HG02870 (cell line): ENCODE results near the gene RAF1.
"Not testable (repeated sequence)": the region's sequence is repeated elsewhere in the genome, so short reads cannot be mapped to it uniquely, and the experiment has no call there.

ENCODE experiments used
- ATAC-seq: cut with Tn5 transposase; IDR thresholded peaks from one replicate; pipeline ENCODE4 v1.9.1; 2021; ENCODE audit warnings: mild to moderate bottlenecking, moderate library complexity; ENCODE audit not compliant: unreplicated experiment

RAF1 gene

GRCh38 chr3:12677616-12678015 lies 13.7 kb upstream of the RAF1 start:
- ATAC-seq = no peak

- ATAC-seq = no peak
Measured at GRCh38 chr3:12675115-12675810, 11.3 kb upstream of the RAF1 start.

GRCh38 chr3:12673956-12674736 lies 10.2 kb upstream of the RAF1 start:
- not testable (repeated sequence) for ATAC-seq

- ATAC-seq = no peak
Measured at GRCh38 chr3:12671120-12671450, 7.2 kb upstream of the RAF1 start.

- ATAC-seq = no peak
Measured at GRCh38 chr3:12670365-12671119, 6.6 kb upstream of the RAF1 start.

GRCh38 chr3:12663401-12663935 lies 449 bp downstream of the RAF1 start:
- ATAC-seq = peak; percentile 27

- ATAC-seq = no peak
Measured at GRCh38 chr3:12662593-12663400, 1.1 kb downstream of the RAF1 start.

GRCh38 chr3:12661926-12662592 lies 1.9 kb downstream of the RAF1 start:
- no peak for ATAC-seq

- ATAC-seq = not testable (repeated sequence)
Measured at GRCh38 chr3:12661375-12661774, 2.5 kb downstream of the RAF1 start.

GRCh38 chr3:12660196-12660595 lies 3.7 kb downstream of the RAF1 start:
- ATAC-seq = no peak

GRCh38 chr3:12659316-12660015 lies 4.5 kb downstream of the RAF1 start:
- no peak for ATAC-seq

- no peak for ATAC-seq
Measured at GRCh38 chr3:12658593-12659058, 5.3 kb downstream of the RAF1 start.

- ATAC-seq = no peak
Measured at GRCh38 chr3:12656850-12657249, 7.1 kb downstream of the RAF1 start.

GRCh38 chr3:12656193-12656592 lies 7.7 kb downstream of the RAF1 start:
- no peak for ATAC-seq

GRCh38 chr3:12655701-12656100 lies 8.2 kb downstream of the RAF1 start:
- no peak for ATAC-seq

GRCh38 chr3:12653747-12654146 lies 10.2 kb downstream of the RAF1 start:
- ATAC-seq = no peak

GRCh38 chr3:12648384-12648959 lies 15.4 kb downstream of the RAF1 start:
- ATAC-seq = peak; percentile 74

- ATAC-seq = no peak
Measured at GRCh38 chr3:12644331-12644937, 19.5 kb downstream of the RAF1 start.

- no peak for ATAC-seq
Measured at GRCh38 chr3:12643724-12644123, 20.2 kb downstream of the RAF1 start.
